ENCODE data around the gene CDK1. TPM values are rescaled to one million over a fixed set of nuclear protein-coding genes. Genes with fewer than 3 reads are reported as not detected.

CDK1 gene
- total and polyA plus RNA-seq, 2 experiments from 2014 or later = 34.0 to 65.3 TPM

- Histone ChIP-seq H3K9me3 (ENCODE audit: low read depth) (no peaks in the 10 kb centered on the region), H3K27ac (no peak overlapping the region), H3K4me1 (ENCODE audit: low read depth) (no peaks in the 10 kb centered on the region), H3K27me3 (no peaks in the 10 kb centered on the region), H3K36me3 (no peaks in the 10 kb centered on the region), H3K4me3 (no peak overlapping the region)
- no peak for DNase-seq (ENCODE audit: low read depth in 1 of 2, low spot score in 1 of 2)
- TF ChIP-seq CTCF (IDR thresholded peaks at IDR 0.05; ENCODE audit: low read depth, low read length) = no peak
These were observed 19.1 kb upstream of the CDK1 start for GRCh38 chr10:60759181-60759580.

GRCh38 chr10:60760711-60761210, 17.5 kb upstream of the CDK1 start:
- no peak for DNase-seq (ENCODE audit: low read depth in 1 of 2, low spot score in 1 of 2)
- no peak for TF ChIP-seq CTCF (IDR thresholded peaks at IDR 0.05; ENCODE audit: low read depth, low read length)

GRCh38 chr10:60762554-60762953, 15.7 kb upstream of the CDK1 start:
- no peak for TF ChIP-seq CTCF (IDR thresholded peaks at IDR 0.05; ENCODE audit: low read depth, low read length)
- Histone ChIP-seq H3K36me3 (no peaks in the 10 kb centered on the region), H3K4me3 (no peak overlapping the region), H3K27ac (no peak overlapping the region), H3K4me1 (ENCODE audit: low read depth) (no peaks in the 10 kb centered on the region), H3K27me3 (no peaks in the 10 kb centered on the region), H3K9me3 (ENCODE audit: low read depth) (no peaks in the 10 kb centered on the region)
- DNase-seq (ENCODE audit: low read depth in 1 of 2, low spot score in 1 of 2) = no peak

More at GRCh38 chr10:60760711-60761210, 17.5 kb upstream of the CDK1 start:
- Histone ChIP-seq H3K36me3 (no peaks in the 10 kb centered on the region), H3K27me3 (no peaks in the 10 kb centered on the region), H3K9me3 (ENCODE audit: low read depth) (no peaks in the 10 kb centered on the region), H3K27ac (no peak overlapping the region), H3K4me1 (ENCODE audit: low read depth) (no peaks in the 10 kb centered on the region), H3K4me3 (no peak overlapping the region)

GRCh38 chr10:60767424-60767823, 10.9 kb upstream of the CDK1 start:
- no peak overlapping the region for H3K4me3 ChIP-seq
- TF ChIP-seq CTCF (IDR thresholded peaks at IDR 0.05; ENCODE audit: low read depth, low read length) = no peak
- DNase-seq (ENCODE audit: low read depth in 1 of 2, low spot score in 1 of 2) = no peak
- no peak overlapping the region for H3K27ac ChIP-seq
- no peaks in the 10 kb centered on the region for H3K36me3 ChIP-seq
- no peaks in the 10 kb centered on the region for H3K9me3 ChIP-seq (ENCODE audit: low read depth)
- H3K4me1 ChIP-seq (ENCODE audit: low read depth) = no peaks in the 10 kb centered on the region
- H3K27me3 ChIP-seq = no peaks in the 10 kb centered on the region

- no peak overlapping the region for H3K4me3 ChIP-seq
- no peaks in the 10 kb centered on the region for H3K4me1 ChIP-seq (ENCODE audit: low read depth)
- no peaks in the 10 kb centered on the region for H3K27me3 ChIP-seq
- no peaks in the 10 kb centered on the region for H3K9me3 ChIP-seq (ENCODE audit: low read depth)
- DNase-seq (ENCODE audit: low read depth in 1 of 2, low spot score in 1 of 2) = no peak
- no peaks in the 10 kb centered on the region for H3K36me3 ChIP-seq
- H3K27ac ChIP-seq = no peak overlapping the region
- TF ChIP-seq CTCF (IDR thresholded peaks at IDR 0.05; ENCODE audit: low read depth, low read length) = no peak
These were observed 8.9 kb upstream of the CDK1 start for GRCh38 chr10:60769406-60769805.

Data from cardiac muscle cell (in vitro differentiated cells and primary cell).